Activated CD4-positive, alpha-beta T cell treated with anti-CD3 and anti-CD28 coated beads, Interleukin-2, amount 50 U/mL, for 48 hours (primary cell): ENCODE measurements around the gene SH2D6.
A peak's percentile ranks its signal among the peaks of the same experiment; 100 is the strongest.
"Not testable (repeated sequence)": the region's sequence is repeated elsewhere in the genome, so short reads cannot be mapped to it uniquely, and the experiment has no call there.

Experiments
- DNase-seq, 2 experiments: peaks; one replicate each; pipeline ENCODE4 v3.0.0-alpha.2; 2020

SH2D6 gene

GRCh38 chr2:85422072-85422457 is 3.6 kb downstream of the SH2D6 start:
- DNase-seq, result no peak

DNA sequence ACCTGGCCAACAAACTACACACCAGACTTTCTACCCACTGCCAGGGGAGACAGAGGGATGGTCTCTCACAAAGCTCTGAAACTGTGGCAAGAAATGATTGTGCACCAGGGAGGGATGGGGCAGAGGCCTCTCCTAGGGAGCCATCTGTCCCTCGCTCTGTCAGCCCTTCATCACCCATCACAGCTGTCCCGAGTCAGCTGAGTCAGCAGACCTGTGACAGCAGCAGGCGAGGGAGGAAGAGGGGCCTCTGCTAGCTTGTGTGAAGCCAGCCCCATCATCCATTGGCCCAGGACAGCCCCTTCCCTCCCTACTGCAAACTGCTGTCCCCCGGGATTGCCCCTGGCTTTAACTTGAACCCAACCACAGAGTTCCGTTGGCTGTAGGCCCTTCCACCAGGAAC is 5.0 kb downstream of the SH2D6 start:
- DNase-seq, result no peak

DNA sequence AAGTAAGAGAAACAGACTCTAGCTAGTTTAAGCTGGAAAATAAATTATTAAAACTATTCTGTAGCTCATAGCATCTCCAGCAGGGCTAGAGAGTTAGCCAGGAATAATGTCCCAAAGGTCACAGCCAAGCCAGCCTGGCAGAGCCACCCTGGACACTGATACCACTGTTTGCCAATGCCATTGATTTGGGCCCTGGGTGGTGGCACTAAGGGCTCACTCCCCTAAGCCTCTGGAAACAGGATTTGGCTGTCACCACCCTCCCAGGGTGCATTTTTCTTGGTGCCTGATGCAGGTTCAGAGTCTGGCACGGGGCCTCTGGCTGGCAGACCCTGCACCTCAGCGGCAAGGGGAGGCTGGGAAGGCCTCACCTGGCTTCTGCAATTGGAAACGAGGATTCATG is 7.1 kb downstream of the SH2D6 start:
- DNase-seq, result no peak

DNA sequence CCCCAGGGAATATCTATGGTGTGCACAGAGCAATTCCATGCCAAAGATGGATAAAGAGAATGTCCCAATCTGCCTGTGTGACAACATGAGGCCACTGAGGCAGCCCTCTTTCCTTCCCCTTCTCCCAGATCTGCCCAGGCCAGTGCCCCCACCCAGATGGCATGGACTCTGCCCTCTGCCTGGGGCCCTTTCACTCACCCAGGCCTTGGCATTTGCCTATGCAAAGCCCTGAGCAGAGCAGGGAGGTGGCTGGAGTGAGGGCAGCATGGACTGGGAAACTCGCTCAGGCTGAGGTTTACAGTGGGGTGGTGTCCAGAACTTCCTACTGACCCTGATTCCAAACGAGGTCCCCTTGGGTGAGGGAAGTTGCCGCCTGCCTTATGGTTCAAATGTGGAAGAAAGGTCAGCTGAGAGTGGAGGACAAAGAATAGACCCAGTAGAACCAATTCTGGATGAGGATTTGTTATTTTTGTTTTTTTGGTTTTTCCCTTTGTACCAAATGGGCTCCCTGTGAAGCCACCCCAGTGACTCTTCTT is 8.9 kb downstream of the SH2D6 start:
- DNase-seq, result no peak

- no peak for DNase-seq
Observed at GRCh38 chr2:85428343-85428881, 9.9 kb downstream of the SH2D6 start.

DNA sequence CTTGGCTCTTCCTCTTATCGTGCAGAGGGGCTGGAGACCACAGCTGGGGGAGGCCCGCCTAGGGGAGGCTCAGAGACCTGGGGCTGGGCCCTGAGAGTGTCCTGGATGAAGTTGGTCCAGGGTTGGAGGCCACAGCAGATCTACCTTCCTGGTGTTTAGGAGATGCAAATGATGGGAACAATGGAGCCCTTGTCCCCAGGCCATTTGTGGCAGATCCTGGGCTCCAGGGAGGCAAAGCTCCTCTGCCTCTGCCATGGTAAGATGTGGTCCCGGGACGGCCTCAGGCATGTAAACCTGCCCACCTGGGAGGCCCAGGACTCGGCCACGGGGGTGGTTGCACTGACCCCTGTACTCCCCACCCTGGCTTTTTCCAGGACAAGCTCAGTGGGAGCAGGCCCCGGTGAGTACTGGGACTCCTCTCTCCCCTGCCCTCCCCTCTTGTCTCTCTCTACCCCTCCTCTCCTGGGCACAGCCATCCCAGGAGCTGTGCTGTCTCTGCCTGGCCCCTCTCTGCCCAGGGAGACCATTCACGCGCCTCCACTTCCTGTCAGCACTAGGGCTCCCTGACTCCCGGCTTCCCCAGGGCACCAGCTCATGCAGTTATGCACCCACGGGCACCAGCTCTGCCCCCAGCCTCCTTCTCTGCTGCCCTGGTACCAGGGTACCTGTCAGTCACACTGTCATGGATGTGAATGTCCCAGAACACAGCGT is 10.9 kb downstream of the SH2D6 start:
- DNase-seq, result no peak

DNA sequence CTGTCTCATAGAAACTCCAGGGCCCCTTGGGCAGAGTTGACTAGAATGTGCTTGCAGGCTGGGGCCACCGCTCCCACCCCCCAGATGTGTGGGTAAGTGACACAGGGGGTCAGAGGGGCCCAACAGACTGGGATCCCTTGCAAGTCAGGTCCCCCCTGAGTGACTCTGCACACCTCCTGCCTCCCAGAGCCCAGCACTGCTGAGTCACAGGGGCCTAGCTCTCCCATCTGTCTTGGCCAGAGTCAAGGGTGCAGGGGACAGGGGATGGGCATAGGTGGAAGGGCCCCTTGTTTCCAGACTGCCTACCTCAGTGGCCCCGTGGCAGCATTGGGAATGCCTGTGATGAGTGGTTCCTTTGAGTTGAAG is 11.4 kb downstream of the SH2D6 start:
- no peak for DNase-seq

DNA sequence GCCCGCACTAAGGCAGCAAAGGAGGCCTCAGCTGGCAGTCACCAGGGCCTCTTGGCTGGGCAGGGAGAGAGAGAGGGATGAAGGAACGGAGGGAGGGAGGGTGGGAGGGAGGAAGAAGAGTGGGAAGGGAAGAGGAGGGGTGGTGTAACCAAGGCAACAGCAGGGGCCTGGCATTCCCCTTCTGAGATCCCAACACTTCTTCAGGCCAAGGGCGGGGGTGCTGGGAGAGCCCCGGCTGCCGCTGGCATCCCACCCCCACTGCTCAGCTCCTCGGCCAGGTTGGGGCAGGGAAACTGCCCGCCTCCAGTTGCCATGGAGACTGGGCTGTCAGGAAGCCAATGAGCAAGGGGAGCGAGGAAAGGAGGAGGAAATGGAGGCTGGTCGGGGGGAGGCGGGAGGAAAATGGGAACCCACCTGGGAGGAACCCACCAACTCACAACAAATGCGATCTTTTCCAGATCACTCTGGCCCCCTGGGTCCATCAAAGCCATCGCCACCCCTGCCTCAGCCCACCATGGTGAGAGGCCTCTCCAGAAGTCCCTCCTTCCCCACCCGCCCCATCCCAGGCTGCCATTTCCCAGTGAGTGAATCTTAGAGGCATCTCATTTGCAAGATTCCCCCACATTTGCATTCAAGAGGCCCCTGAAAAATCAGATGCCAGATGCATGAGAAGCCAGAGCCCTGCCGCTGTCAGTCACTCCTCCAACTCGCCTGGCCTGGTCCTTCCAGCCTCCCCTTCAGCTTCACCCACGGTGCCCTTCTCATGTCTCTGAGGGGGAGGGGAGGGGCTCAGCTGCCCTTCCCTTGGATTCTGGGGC is 12.4 kb downstream of the SH2D6 start:
- no peak for DNase-seq

GRCh38 chr2:85431570-85432205 is 13.2 kb downstream of the SH2D6 start:
- DNase-seq, result no peak

- no peak for DNase-seq
Observed at GRCh38 chr2:85433511-85434089, 15.1 kb downstream of the SH2D6 start.

DNA sequence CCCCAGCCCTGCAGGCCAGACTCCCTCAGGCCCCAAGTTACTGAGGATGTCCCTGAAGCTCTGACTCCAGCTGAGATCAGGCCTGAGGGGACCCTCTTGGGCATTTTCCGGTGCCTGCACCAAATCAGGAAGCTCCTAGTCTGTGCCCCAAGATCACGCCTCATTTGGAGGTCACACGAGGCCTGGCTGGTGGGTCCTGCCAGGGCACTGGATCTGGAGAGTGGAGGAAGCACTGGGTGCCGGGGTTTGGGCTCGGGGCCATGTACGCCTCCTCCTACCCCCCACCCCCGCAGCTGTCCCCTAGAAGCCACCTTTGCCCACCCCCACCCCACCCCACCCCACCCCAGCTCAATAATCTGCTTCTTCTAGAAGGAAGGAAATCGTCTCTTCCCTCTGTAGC is 16.2 kb downstream of the SH2D6 start:
- no peak for DNase-seq

- no peak for DNase-seq
Observed at GRCh38 chr2:85435220-85435958, 16.9 kb downstream of the SH2D6 start.

- DNase-seq, result no peak
Observed at GRCh38 chr2:85435981-85436835, 17.7 kb downstream of the SH2D6 start.

GRCh38 chr2:85436836-85437487 is 18.4 kb downstream of the SH2D6 start:
- no peak for DNase-seq

DNA sequence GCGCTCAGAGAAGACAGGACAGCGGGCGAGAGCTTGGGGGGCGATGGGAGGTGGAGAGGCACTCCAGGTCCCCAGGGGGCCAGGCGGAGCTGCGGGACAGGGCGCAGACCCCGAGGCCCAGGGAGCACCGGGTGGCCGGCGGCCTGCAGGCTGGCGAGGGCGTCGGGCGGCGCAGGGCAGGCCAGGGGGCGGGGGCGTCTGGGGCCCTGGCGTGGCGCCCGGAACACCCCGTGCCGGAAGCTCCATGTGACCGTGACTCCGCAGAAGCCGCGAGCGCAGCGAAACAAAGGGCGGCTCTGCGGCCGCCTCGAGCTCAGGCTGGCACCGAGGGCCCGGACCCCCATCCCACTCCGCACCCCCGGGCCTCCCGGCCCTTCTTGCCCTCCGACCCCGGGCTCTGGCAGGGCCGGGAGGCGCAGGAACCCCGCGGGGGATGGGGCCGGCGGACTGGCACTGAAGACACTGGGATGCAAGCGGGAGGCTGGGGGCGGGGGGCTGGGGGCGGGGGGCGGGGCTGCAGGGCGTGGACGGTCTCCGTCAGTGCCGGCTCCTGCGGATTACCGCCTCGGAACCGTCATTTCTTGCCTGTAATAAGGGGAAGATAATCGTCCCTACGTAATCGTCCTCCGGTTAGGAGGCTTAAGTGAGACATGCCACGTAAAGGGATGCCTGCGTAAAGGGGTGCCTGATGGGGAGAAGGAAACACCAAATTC is 19.1 kb downstream of the SH2D6 start:
- DNase-seq, result peak; percentile 75 to 80

DNA sequence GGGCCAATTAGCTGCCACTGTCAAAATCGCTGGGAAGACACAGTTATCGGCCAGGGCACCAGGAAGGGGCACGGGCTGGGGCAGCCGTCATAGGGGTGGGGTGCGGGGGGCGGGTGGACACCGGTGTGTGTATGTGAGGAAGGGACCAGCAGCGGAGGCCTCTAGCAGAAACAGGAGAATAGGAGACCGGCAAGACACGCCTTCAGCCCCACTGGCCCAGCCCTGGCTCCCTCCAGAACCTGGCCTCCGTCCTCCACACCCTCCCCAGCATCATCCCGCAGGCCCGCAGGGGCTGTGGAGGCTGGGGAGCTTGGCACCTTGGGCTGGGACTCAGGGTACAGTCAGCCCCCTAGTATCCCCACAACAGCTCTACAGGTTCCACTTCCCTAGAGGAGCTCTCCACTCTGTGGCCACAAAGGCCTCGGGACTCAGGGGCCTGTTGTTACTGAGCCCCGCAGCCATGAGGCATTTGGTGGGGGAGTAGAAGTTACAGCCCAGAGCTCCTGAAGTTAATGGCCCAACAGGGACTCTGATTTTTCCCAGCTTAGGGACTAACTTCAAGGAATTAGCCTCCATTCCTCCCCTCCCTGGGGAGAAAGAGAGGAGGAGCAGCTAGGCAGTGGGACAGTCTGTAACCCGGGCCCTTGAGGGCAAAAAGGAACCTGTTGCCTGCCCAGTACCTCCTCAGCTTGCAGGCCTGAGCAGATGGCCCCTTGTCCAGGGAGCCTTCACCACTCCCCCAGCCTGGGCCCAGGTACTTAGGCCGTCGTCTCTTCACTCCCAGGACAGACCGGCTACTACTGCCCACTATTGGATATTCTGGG is 19.9 kb downstream of the SH2D6 start:
- DNase-seq, result no peak

DNA sequence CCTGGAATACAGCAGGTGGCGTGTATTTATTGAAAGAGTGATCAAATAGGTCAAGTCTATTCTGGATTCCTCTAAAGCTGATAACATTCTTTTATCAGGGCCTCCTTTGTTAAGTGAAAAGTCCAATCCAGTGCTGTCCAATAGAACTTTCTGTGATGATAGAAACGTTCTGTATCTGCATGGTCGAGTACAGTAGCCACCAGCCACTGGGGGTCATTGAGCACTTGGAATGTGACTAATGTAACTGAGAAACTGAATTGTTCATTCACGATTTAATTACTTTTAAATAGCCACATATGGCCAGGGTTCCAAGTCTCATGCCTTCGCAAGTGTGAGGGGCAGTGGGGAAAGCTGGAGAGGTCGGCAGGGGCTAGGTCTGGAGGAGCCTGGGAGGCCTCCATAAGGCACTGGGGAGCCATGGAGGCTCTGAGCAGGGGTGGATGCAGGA is 20.5 kb downstream of the SH2D6 start:
- DNase-seq, result no peak

DNA sequence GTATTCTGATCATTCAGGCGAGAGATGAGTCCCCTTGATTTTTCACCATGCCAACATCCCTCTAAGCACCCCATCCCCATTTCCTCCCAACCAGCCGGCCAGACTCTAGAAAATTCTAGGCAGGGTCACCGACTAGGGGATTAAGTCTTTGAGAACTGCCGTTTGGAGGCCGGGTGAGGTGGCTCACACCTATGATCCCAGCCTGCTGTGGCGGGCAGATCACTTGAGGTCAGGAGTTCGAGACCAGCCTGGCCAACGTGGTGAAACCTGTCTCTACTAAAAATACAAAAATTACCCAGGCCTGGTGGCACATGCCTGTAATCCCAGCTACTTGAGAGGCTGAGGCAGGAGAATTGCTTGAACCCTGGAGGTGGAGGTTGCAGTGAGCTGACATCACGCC is 21.1 kb downstream of the SH2D6 start:
- not testable (repeated sequence) for DNase-seq

- peak; percentile 23 to 35 for DNase-seq
Observed at GRCh38 chr2:85439986-85440385, 21.5 kb downstream of the SH2D6 start.
